ENCODE results near the gene DPYSL3. TPM values are rescaled to one million over a fixed set of nuclear protein-coding genes. Genes with fewer than 3 reads are reported as not detected.

DPYSL3 gene
- total RNA-seq, 2 experiments from 2014 or later, result 0.05 to 0.12 TPM

GRCh38 chr5:147481874-147482705 lies 27.8 kb downstream of the DPYSL3 start:
- Mint-ChIP-seq H3K4me1 (ENCODE audit: low read depth) (no peaks in the 10 kb centered on the region), H3K36me3 (ENCODE audit: low read depth) (no peaks in the 10 kb centered on the region), H3K27me3 (ENCODE audit: low read depth) (peaks cover 10% of the 10 kb centered on the region), H3K4me3 (no peak overlapping the region), H3K9me3 (peaks cover 2% of the 10 kb centered on the region), H3K27ac (no peak overlapping the region)
- intact Hi-C loops (cut with micrococcal nuclease), result no loop called here
- CTCF ChIA-PET, result interaction anchor here (1.1 kb wide), 1 partner anchor 28 kb away, joined by 3 read pairs; no protein-coding TSS in a partner anchor
- DNase-seq, result no peak

GRCh38 chr5:147481376-147481775 lies 28.5 kb downstream of the DPYSL3 start:
- peaks cover 10% of the 10 kb centered on the region for H3K27me3 Mint-ChIP-seq (ENCODE audit: low read depth)
- no peak overlapping the region for H3K4me3 Mint-ChIP-seq
- intact Hi-C loops (cut with micrococcal nuclease), result no loop called here
- CTCF ChIA-PET, result interaction anchor here (1.1 kb wide), 1 partner anchor 27 kb away, joined by 3 read pairs; no protein-coding TSS in a partner anchor
- no peak overlapping the region for H3K27ac Mint-ChIP-seq
- DNase-seq, result no peak
- H3K36me3 Mint-ChIP-seq (ENCODE audit: low read depth), result no peaks in the 10 kb centered on the region
- no peaks in the 10 kb centered on the region for H3K4me1 Mint-ChIP-seq (ENCODE audit: low read depth)
- H3K9me3 Mint-ChIP-seq, result peaks cover 2% of the 10 kb centered on the region

GRCh38 chr5:147479949-147480348 lies 29.9 kb downstream of the DPYSL3 start:
- no peaks in the 10 kb centered on the region for H3K36me3 Mint-ChIP-seq (ENCODE audit: low read depth)
- peaks cover 2% of the 10 kb centered on the region for H3K9me3 Mint-ChIP-seq
- no peaks in the 10 kb centered on the region for H3K4me1 Mint-ChIP-seq (ENCODE audit: low read depth)
- peaks cover 8% of the 10 kb centered on the region for H3K27me3 Mint-ChIP-seq (ENCODE audit: low read depth)
- DNase-seq, result no peak
- intact Hi-C loops (cut with micrococcal nuclease), result no loop called here
- H3K4me3 Mint-ChIP-seq, result no peak overlapping the region
- CTCF ChIA-PET, result no interaction called here
- no peak overlapping the region for H3K27ac Mint-ChIP-seq

GRCh38 chr5:147479444-147479843 lies 30.4 kb downstream of the DPYSL3 start:
- Mint-ChIP-seq H3K4me3 (no peak overlapping the region), H3K36me3 (ENCODE audit: low read depth) (no peaks in the 10 kb centered on the region), H3K27ac (no peak overlapping the region), H3K27me3 (ENCODE audit: low read depth) (peaks cover 7% of the 10 kb centered on the region), H3K4me1 (ENCODE audit: low read depth) (no peaks in the 10 kb centered on the region), H3K9me3 (peaks cover 2% of the 10 kb centered on the region)
- no peak for DNase-seq
- CTCF ChIA-PET, result interaction anchor here (0.6 kb wide), 1 partner anchor 104 kb away, joined by 3 read pairs; no protein-coding TSS in a partner anchor
- intact Hi-C loops (cut with micrococcal nuclease), result no loop called here

GRCh38 chr5:147474140-147474539 lies 35.7 kb downstream of the DPYSL3 start:
- intact Hi-C loops (cut with micrococcal nuclease), result no loop called here
- CTCF ChIA-PET, result no interaction called here
- H3K9me3 Mint-ChIP-seq, result peaks cover 2% of the 10 kb centered on the region
- H3K4me3 Mint-ChIP-seq, result no peak overlapping the region
- no peaks in the 10 kb centered on the region for H3K4me1 Mint-ChIP-seq (ENCODE audit: low read depth)
- no peak for DNase-seq
- H3K27ac Mint-ChIP-seq, result no peak overlapping the region
- peaks cover 7% of the 10 kb centered on the region for H3K27me3 Mint-ChIP-seq (ENCODE audit: low read depth)
- no peaks in the 10 kb centered on the region for H3K36me3 Mint-ChIP-seq (ENCODE audit: low read depth)

GRCh38 chr5:147472664-147473475 lies 37.0 kb downstream of the DPYSL3 start:
- Mint-ChIP-seq H3K27me3 (ENCODE audit: low read depth) (peaks cover 4% of the 10 kb centered on the region), H3K9me3 (peaks cover 2% of the 10 kb centered on the region), H3K4me3 (no peak overlapping the region), H3K27ac (no peak overlapping the region), H3K36me3 (ENCODE audit: low read depth) (no peaks in the 10 kb centered on the region), H3K4me1 (ENCODE audit: low read depth) (no peaks in the 10 kb centered on the region)
- CTCF ChIA-PET, result no interaction called here
- no peak for DNase-seq
- intact Hi-C loops (cut with micrococcal nuclease), result no loop called here

- Mint-ChIP-seq H3K9me3 (no peaks in the 10 kb centered on the region), H3K36me3 (ENCODE audit: low read depth) (no peaks in the 10 kb centered on the region), H3K4me3 (no peak overlapping the region), H3K4me1 (ENCODE audit: low read depth) (no peaks in the 10 kb centered on the region), H3K27me3 (ENCODE audit: low read depth) (peaks cover 3% of the 10 kb centered on the region), H3K27ac (no peak overlapping the region)
- DNase-seq, result no peak
- intact Hi-C loops (cut with micrococcal nuclease), result no loop called here
- CTCF ChIA-PET, result interaction anchor here (0.9 kb wide), 1 partner anchor 14 kb away, joined by 3 read pairs; no protein-coding TSS in a partner anchor
Observed at GRCh38 chr5:147467973-147468508, 41.8 kb downstream of the DPYSL3 start.

GRCh38 chr5:147466360-147466980 lies 43.4 kb downstream of the DPYSL3 start:
- Mint-ChIP-seq H3K27ac (no peak overlapping the region), H3K4me3 (no peak overlapping the region), H3K9me3 (no peaks in the 10 kb centered on the region), H3K4me1 (ENCODE audit: low read depth) (no peaks in the 10 kb centered on the region), H3K27me3 (ENCODE audit: low read depth) (peaks cover 3% of the 10 kb centered on the region), H3K36me3 (ENCODE audit: low read depth) (no peaks in the 10 kb centered on the region)
- CTCF ChIA-PET, result no interaction called here
- intact Hi-C loops (cut with micrococcal nuclease), result no loop called here
- DNase-seq, result no peak

- Mint-ChIP-seq H3K9me3 (no peaks in the 10 kb centered on the region), H3K27me3 (ENCODE audit: low read depth) (peaks cover 5% of the 10 kb centered on the region), H3K27ac (no peak overlapping the region), H3K4me1 (ENCODE audit: low read depth) (no peaks in the 10 kb centered on the region), H3K36me3 (ENCODE audit: low read depth) (no peaks in the 10 kb centered on the region), H3K4me3 (no peak overlapping the region)
- intact Hi-C loops (cut with micrococcal nuclease), result no loop called here
- DNase-seq, result no peak
- CTCF ChIA-PET, result no interaction called here
Observed at GRCh38 chr5:147465747-147466146, 44.1 kb downstream of the DPYSL3 start.

- intact Hi-C loops (cut with micrococcal nuclease), result no loop called here
- no peaks in the 10 kb centered on the region for H3K9me3 Mint-ChIP-seq
- CTCF ChIA-PET, result no interaction called here
- no peaks in the 10 kb centered on the region for H3K36me3 Mint-ChIP-seq (ENCODE audit: low read depth)
- H3K27me3 Mint-ChIP-seq (ENCODE audit: low read depth), result peaks cover 8% of the 10 kb centered on the region
- no peak overlapping the region for H3K27ac Mint-ChIP-seq
- no peak for DNase-seq
- no peaks in the 10 kb centered on the region for H3K4me1 Mint-ChIP-seq (ENCODE audit: low read depth)
- H3K4me3 Mint-ChIP-seq, result no peak overlapping the region
Observed at GRCh38 chr5:147464211-147464610, 45.7 kb downstream of the DPYSL3 start.

- Mint-ChIP-seq H3K27ac (no peak overlapping the region), H3K9me3 (no peaks in the 10 kb centered on the region), H3K4me3 (no peak overlapping the region), H3K4me1 (ENCODE audit: low read depth) (no peaks in the 10 kb centered on the region), H3K36me3 (ENCODE audit: low read depth) (no peaks in the 10 kb centered on the region), H3K27me3 (ENCODE audit: low read depth) (peaks cover 15% of the 10 kb centered on the region)
- no peak for DNase-seq
- intact Hi-C loops (cut with micrococcal nuclease), result no loop called here
- CTCF ChIA-PET, result no interaction called here
Observed at GRCh38 chr5:147461915-147462314, 48.0 kb downstream of the DPYSL3 start.

- DNase-seq, result no peak
- Mint-ChIP-seq H3K4me1 (ENCODE audit: low read depth) (no peaks in the 10 kb centered on the region), H3K27me3 (ENCODE audit: low read depth) (peaks cover 25% of the 10 kb centered on the region), H3K27ac (no peak overlapping the region), H3K9me3 (no peaks in the 10 kb centered on the region), H3K36me3 (ENCODE audit: low read depth) (no peaks in the 10 kb centered on the region), H3K4me3 (no peak overlapping the region)
- intact Hi-C loops (cut with micrococcal nuclease), result no loop called here
- CTCF ChIA-PET, result no interaction called here
Observed at GRCh38 chr5:147460380-147460779, 49.5 kb downstream of the DPYSL3 start.
